ENCODE data around the gene C11orf24. TPM values are rescaled to one million over a fixed set of nuclear protein-coding genes. Genes with fewer than 3 reads are reported as not detected.

Gene C11orf24
- total and polyA plus RNA-seq, 2 of the 4 experiments (the other 2 are of a cell fraction) = 42.5 to 135 TPM

DNA sequence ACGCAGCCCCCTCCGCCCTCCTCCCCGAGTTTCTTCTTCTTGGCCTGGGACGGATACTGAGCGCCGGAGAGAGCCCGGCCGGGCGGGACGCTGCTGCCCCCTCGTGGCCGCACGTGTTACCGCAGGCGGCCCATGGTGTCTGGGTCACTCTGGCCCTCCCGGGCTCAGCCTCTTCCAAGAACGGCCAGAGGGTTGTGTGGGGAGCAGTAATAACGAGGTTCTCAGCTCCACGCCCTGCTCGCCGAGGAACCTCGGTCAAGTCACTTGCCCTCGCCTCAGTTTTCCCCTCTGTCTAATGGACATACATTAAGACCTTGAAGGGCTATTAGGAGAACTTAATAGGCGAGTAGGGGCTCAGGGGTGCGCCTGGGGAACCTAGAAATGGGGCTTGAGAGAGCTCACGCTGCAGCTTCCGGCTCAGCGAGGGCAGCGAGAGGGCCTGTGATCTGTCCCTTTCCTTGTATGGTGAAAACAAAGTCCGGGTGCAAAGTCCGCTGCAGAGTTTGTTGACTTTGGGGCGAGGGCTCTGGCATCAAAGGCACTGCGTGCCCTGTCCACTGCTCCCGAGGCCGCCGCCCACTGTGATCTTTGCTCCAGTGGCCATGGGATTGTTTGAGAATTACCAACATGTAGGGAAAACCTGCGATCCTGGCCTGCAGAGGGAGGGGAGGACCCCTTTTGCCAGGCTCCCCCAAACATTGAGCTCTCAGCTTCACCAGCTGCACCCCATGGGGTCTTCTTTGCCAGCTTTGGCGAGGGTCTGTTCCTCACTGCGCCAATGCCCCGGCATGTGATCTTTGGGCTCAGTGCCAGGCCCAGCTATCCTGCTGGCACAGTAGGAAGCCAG is 26.3 kb upstream of the C11orf24 start:
- Histone ChIP-seq H2AK9ac (replicated peaks; ENCODE audit: low read depth, low read length, poor library complexity) (peak overlapping the region; percentile 52), H3K9me1 (ENCODE audit: insufficient read depth, low read length) (no peaks in the 10 kb centered on the region), H3K23ac (ENCODE audit: low read depth, low read length) (no peak overlapping the region), H3K27me3 (ENCODE audit: control insufficient read depth, insufficient read depth, low read length) (peaks cover 2% of the 10 kb centered on the region; the same call in 1 of the 2 replicates), H4K20me1 (ENCODE audit: insufficient read depth, low read length) (no peaks in the 10 kb centered on the region), H2BK120ac (ENCODE audit: low read depth, low read length) (no peak overlapping the region), H2BK20ac (ENCODE audit: low read depth, low read length) (no peak overlapping the region), H3K56ac (ENCODE audit: extremely low read depth, insufficient read depth, low read length) (no peak overlapping the region), H3K4me2 (ENCODE audit: low read depth, low read length) (peak overlapping the region; percentile 73; the same call in 1 of the 2 replicates), H3K27ac (ENCODE audit: insufficient read depth, low read length) (no peak overlapping the region), H2BK15ac (ENCODE audit: low read depth, low read length) (no peak overlapping the region), H4K5ac (ENCODE audit: low read depth, low read length) (no peak overlapping the region), H4K8ac (ENCODE audit: low read depth in 2 of 2, low read length in 2 of 2) (peak overlapping the region in 1 of 2 experiments; percentile 78; a peak in 1 of 4 replicates), H3K36me3 (ENCODE audit: control insufficient read depth, insufficient read depth, low read length) (no peaks in the 10 kb centered on the region), H2BK5ac (ENCODE audit: low read depth, low read length, poor library complexity, severe bottlenecking) (no peak overlapping the region), H2AFZ (replicated peaks; ENCODE audit: low read length, poor library complexity) (peak overlapping the region; percentile 86), H3K79me1 (ENCODE audit: low read depth in 1 of 2, low read length in 2 of 2) (no peaks in the 10 kb centered on the region), H2AK5ac (ENCODE audit: low read depth, low read length) (no peak overlapping the region), H4K91ac (ENCODE audit: insufficient read depth, low read depth, low read length) (no peak overlapping the region), H3K4me1 (ENCODE audit: control insufficient read depth, insufficient read depth, low read length) (peaks cover 2% of the 10 kb centered on the region), H3K14ac (replicated peaks; ENCODE audit: low read depth, low read length) (no peak overlapping the region), H3K4me3 (ENCODE audit: insufficient read depth, low read depth, low read length) (no peak overlapping the region), H3K9ac (ENCODE audit: low read depth, low read length) (no peak overlapping the region), H3K18ac (ENCODE audit: low read depth, low read length) (no peak overlapping the region), H3K4ac (ENCODE audit: low read depth, low read length) (0 out of 2 replicates have a peak overlapping the region, but pooled peaks have one; percentile 6), H3K9me3 (ENCODE audit: control insufficient read depth, insufficient read depth, low read length) (no peaks in the 10 kb centered on the region)
- DNase-seq (peak; percentile 48), ATAC-seq (ENCODE audit: low read depth) (peak; percentile 100)
- intact Hi-C loops (cut with micrococcal nuclease) = loop anchor here (1.0 kb wide), 4 partner anchors 27 to 89 kb away; partner anchors contain the start of gene C11orf24
- ChIA-PET CTCF (interaction anchor here (1.0 kb wide), 1 partner anchor 40 kb away, joined by 3 read pairs; no protein-coding TSS in a partner anchor), POLR2A (ENCODE audit: unreplicated experiment) (interaction anchor here (1.3 kb wide), 1 partner anchor 40 kb away, joined by 3 read pairs; no protein-coding TSS in a partner anchor)
- BruUV-seq (replicated peaks) = no TSS peak
- dilution Hi-C loops (cut with HindIII; ENCODE audit: low sequenced_read_pairs, unreplicated experiment) = no loop called here
- in situ Hi-C loops (cut with MboI; ENCODE audit: low sequenced_read_pairs) = loop anchor here (5.0 kb wide), 1 partner anchor 41 kb away; no protein-coding TSS in a partner anchor
- WGBS, 2 experiments (ENCODE audit: extremely low coverage in 2 of 2, insufficient read length in 1 of 2) = 64% methylated on average over 14 of the region's 40 CpGs; no CpG with 5 or more reads in 1 of the 2 experiments
- TF ChIP-seq, protein P1, sequence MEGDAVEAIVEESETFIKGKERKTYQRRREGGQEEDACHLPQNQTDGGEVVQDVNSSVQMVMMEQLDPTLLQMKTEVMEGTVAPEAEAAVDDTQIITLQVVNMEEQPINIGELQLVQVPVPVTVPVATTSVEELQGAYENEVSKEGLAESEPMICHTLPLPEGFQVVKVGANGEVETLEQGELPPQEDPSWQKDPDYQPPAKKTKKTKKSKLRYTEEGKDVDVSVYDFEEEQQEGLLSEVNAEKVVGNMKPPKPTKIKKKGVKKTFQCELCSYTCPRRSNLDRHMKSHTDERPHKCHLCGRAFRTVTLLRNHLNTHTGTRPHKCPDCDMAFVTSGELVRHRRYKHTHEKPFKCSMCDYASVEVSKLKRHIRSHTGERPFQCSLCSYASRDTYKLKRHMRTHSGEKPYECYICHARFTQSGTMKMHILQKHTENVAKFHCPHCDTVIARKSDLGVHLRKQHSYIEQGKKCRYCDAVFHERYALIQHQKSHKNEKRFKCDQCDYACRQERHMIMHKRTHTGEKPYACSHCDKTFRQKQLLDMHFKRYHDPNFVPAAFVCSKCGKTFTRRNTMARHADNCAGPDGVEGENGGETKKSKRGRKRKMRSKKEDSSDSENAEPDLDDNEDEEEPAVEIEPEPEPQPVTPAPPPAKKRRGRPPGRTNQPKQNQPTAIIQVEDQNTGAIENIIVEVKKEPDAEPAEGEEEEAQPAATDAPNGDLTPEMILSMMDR (conservative IDR thresholded peaks at IDR 0.05; ENCODE audit: low read depth, low read length) = peak; percentile 97
- peak; percentile 96 for TF ChIP-seq SMC3 (IDR thresholded peaks at IDR 0.05; ENCODE audit: low read depth, low read length)
- TF ChIP-seq, protein P2, sequence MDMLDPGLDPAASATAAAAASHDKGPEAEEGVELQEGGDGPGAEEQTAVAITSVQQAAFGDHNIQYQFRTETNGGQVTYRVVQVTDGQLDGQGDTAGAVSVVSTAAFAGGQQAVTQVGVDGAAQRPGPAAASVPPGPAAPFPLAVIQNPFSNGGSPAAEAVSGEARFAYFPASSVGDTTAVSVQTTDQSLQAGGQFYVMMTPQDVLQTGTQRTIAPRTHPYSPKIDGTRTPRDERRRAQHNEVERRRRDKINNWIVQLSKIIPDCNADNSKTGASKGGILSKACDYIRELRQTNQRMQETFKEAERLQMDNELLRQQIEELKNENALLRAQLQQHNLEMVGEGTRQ (IDR thresholded peaks at IDR 0.05; ENCODE audit: low read depth, low read length) = no peak
- peak; percentile 96 for TF ChIP-seq RAD21 (IDR thresholded peaks at IDR 0.05; ENCODE audit: low read length)
- TF ChIP-seq MAZ (IDR thresholded peaks at IDR 0.05; ENCODE audit: borderline replicate concordance, low read depth, low read length) = peak; percentile 58
